Ovary (tissue), 9 donors: Measurements from ENCODE around the gene VARS2. TPM values are rescaled to one million over a fixed set of nuclear protein-coding genes. Genes with fewer than 3 reads are reported as not detected.
A peak's percentile ranks its signal among the peaks of the same experiment; 100 is the strongest.
"Not testable (repeated sequence)": the region's sequence is repeated elsewhere in the genome, so short reads cannot be mapped to it uniquely, and the experiment has no call there.

Experiments
- DNase-seq, 5 donors: peaks; one replicate each; pipeline ENCODE4 v3.0.0-alpha.2; 2019 to 2020
- H3K27ac ChIP-seq, 2 donors: fragments of 200-600 bp; one replicate each; pipeline versions ENCODE4 v1.5.1 to v1.8.0; 2019 to 2022
- H3K27me3 ChIP-seq: fragments of 200-600 bp; one replicate; pipeline ENCODE4 v1.8.0; 2022
- H3K36me3 ChIP-seq: fragments of 200-600 bp; sonication (generic); one replicate; pipeline ENCODE4 v1.5.1; 2019
- H3K4me1 ChIP-seq: one replicate; pipeline ENCODE4 v1.8.1; 2013; ENCODE audit warnings: mild to moderate bottlenecking, moderate library complexity; ENCODE audit not compliant: insufficient read depth
- H3K4me3 ChIP-seq: fragments of 200-600 bp; sonication (generic); one replicate; pipeline ENCODE4 v1.5.1; 2017
- H3K9me3 ChIP-seq, 2 donors: fragments of 200-600 bp in 1 of 2; sonication (generic) in 1 of 2; one replicate each; pipeline versions ENCODE4 v1.5.1 to v1.8.1; 2013 to 2019; ENCODE audit warnings: mild to moderate bottlenecking in 1 of 2, moderate library complexity in 1 of 2
- CTCF ChIP-seq, 3 donors: fragments of 450-650 bp in 2 of 3; fragments of 200-600 bp in 1 of 3; IDR thresholded peaks; one replicate each; pipeline versions ENCODE4 v1.5.1 to v1.8.0; 2016 to 2022; ENCODE audit warnings: antibody characterized with exemption in 3 of 3, mild to moderate bottlenecking in 1 of 3
- EP300 ChIP-seq: sonication (generic); formaldehyde crosslinking; IDR thresholded peaks from one replicate; pipeline ENCODE4 v1.6.1; 2017; ENCODE audit warnings: antibody characterized with exemption
- POLR2A ChIP-seq: fragments of 450-650 bp; IDR thresholded peaks from one replicate; pipeline ENCODE4 v1.6.1; 2017; ENCODE audit warnings: antibody characterized with exemption, mild to moderate bottlenecking, moderate library complexity
- WGBS, 3 donors: extraction: QIAGEN DNeasy Blood & Tissue Kit in 1 of 3; methylation state at CpG; one replicate each; pipeline versions ENCODE4 v1.1.5 to v1.1.7; 2013 to 2017; 5-methylcytosine and 5-hydroxymethylcytosine counted together
- intact Hi-C, 4 donors: fragments of 100-400 bp; cut with DNase I; formaldehyde crosslinking; loops; one replicate each; pipeline versions ENCODE4 v1.11.0 to v1.15.1; 2022 to 2023
- polyA plus RNA-seq, 2 donors: library from polyadenylated mRNA; stranded (reverse); fragments of 200-250 nt in 1 of 2; fragments of 350-450 nt in 1 of 2; fragmentation: Illumina TruSeq in 1 of 2; extraction: RNeasy Lipid Tissue Mini Kit (QIAGEN cat#74804) in 1 of 2; gene quantifications; one replicate each; pipeline ENCODE4 v1.2.3, GENCODE V29; 2013 to 2014
- total RNA-seq, 7 donors: library from RNA; depleted of rRNA in 2 of 7; stranded (reverse); fragments of >200 nt in 2 of 7; fragmentation: NEBNext Ultra II Directional in 3 of 7; extraction: Animal tissue kit (Norgen Biotek cat#: 25700) in 3 of 7; gene quantifications; one replicate each; pipeline versions ENCODE4 v1.1.0 to v1.2.4, GENCODE V29; 2016 to 2023
- donor health status: DM: no; HTN: no; CAD: no; lungs with moderate emphysema.
- donor health status: DM: no; HTN: no; CAD: no.
- donor health status: Bipolar disorder and iron deficiency.
- donor health status: DM: yes; HTN: yes; CAD: no.
- donor health status: DM: no; HTN: no; CAD: no.
- donor health status: DM: yes; HTN: yes; CAD: no.

VARS2 gene
- total and polyA plus RNA-seq, 9 donors, result 6.7 to 32.3 (median 19.8) TPM

- H3K27ac ChIP-seq, result no peak overlapping the region
- TF ChIP-seq POLR2A (no peak), EP300 (no peak), CTCF (IDR thresholded peaks at IDR 0.05) (no peak)
- no peaks in the 10 kb centered on the region for H3K36me3 ChIP-seq
- H3K9me3 ChIP-seq, result no peaks in the 10 kb centered on the region
- DNase-seq, result no peak
- H3K27me3 ChIP-seq, result no peaks in the 10 kb centered on the region
- H3K4me3 ChIP-seq, result no peak overlapping the region
- intact Hi-C loops, result loop anchor here in 1 of 4 donors (10.0 kb wide), 1 partner anchor 137 kb away; no protein-coding TSS in a partner anchor
- H3K4me1 ChIP-seq, result peaks cover 2% of the 10 kb centered on the region
- WGBS, 3 donors, result 80 to 83% (median 82%) methylated on average over 4 of the region's 4 CpGs
Measured at GRCh38 chr6:30871592-30872183, 42.4 kb upstream of the VARS2 start.

GRCh38 chr6:30873137-30873640 lies 40.8 kb upstream of the VARS2 start:
- Histone ChIP-seq H3K27me3 (no peaks in the 10 kb centered on the region), H3K27ac (no peak overlapping the region), H3K4me1 (peaks cover 6% of the 10 kb centered on the region), H3K4me3 (no peak overlapping the region), H3K36me3 (no peaks in the 10 kb centered on the region), H3K9me3 (no peaks in the 10 kb centered on the region)
- intact Hi-C loops, result loop anchor here in 1 of 4 donors (10.0 kb wide), 1 partner anchor 138 kb away; no protein-coding TSS in a partner anchor
- 95 to 96% (median 96%) methylated on average over 2 of the region's 2 CpGs for WGBS, 3 donors
- TF ChIP-seq CTCF (IDR thresholded peaks at IDR 0.05), result no peak
- no peak for TF ChIP-seq EP300
- TF ChIP-seq POLR2A, result no peak
- DNase-seq, result no peak

DNA sequence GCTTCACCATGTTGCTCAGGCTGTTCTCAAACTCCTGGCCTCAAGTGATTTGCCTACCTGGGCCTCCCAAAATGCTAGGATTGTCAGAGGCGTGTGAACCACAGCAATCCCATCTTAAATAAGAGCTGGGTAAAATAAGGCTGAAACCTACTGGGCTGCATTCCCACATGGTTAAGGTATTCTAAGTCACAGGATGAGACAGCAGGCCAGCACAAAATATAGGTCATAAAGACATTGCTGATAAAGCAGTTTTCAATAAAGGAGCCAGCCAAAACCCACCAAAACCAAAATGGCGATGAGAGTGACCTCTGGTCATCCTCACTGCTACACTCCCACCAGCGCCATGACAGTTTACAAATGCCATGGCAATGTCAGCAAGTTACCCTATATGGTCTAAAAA lies 40.2 kb upstream of the VARS2 start:
- not testable (repeated sequence) for H3K27me3 ChIP-seq, H3K4me3 ChIP-seq, H3K4me1 ChIP-seq, H3K36me3 ChIP-seq, H3K27ac ChIP-seq, H3K9me3 ChIP-seq, DNase-seq
- 90 to 97% (median 91%) methylated on average over 3 of the region's 3 CpGs for WGBS, 3 donors
- intact Hi-C loops, result loop anchor here in 1 of 4 donors (10.0 kb wide), 1 partner anchor 139 kb away; no protein-coding TSS in a partner anchor

GRCh38 chr6:30875244-30876038 lies 38.6 kb upstream of the VARS2 start:
- 86 to 89% (median 87%) methylated on average over 18 of the region's 18 CpGs for WGBS, 3 donors
- no peaks in the 10 kb centered on the region for H3K27me3 ChIP-seq
- peak overlapping the region in 1 of 2 donors; percentile 72 for H3K27ac ChIP-seq

More at GRCh38 chr6:30875244-30876038, 38.6 kb upstream of the VARS2 start:
- TF ChIP-seq EP300 (no peak), POLR2A (no peak), CTCF (IDR thresholded peaks at IDR 0.05) (no peak)
- Histone ChIP-seq H3K36me3 (no peaks in the 10 kb centered on the region), H3K9me3 (no peaks in the 10 kb centered on the region), H3K4me3 (no peak overlapping the region), H3K4me1 (peaks cover 6% of the 10 kb centered on the region)
- no peak for DNase-seq
- intact Hi-C loops, result loop anchor here (2.0 to 10.0 kb wide), 3 partner anchors 47 to 198 kb away; no protein-coding TSS in a partner anchor
